HepG2 (cell line): ENCODE results near the gene SMPX. TPM values are rescaled to one million over a fixed set of nuclear protein-coding genes. Genes with fewer than 3 reads are reported as not detected.

ENCODE experiments used
- EEA1 ChIP-seq: sonication (generic); formaldehyde crosslinking; IDR thresholded peaks from 2 replicates; pipeline ENCODE4 v1.5.1; 2020; ENCODE audit warnings: mild to moderate bottlenecking, missing genetic modification reagents, borderline replicate concordance
- ERF ChIP-seq: IDR thresholded peaks from 2 replicates; pipeline ENCODE4 v1.6.1; 2018; ENCODE audit warnings: missing biosample characterization, missing genetic modification reagents
- ETV6 ChIP-seq: sonication (generic); formaldehyde crosslinking; conservative IDR thresholded peaks from 2 replicates; pipeline ENCODE4 v1.4.0; 2020; ENCODE audit warnings: missing genetic modification reagents
- EZH2 ChIP-seq: conservative IDR thresholded peaks from 2 replicates; pipeline ENCODE4 v1.6.1; 2012; ENCODE audit warnings: mild to moderate bottlenecking, low read depth, low read length, moderate library complexity
- KDM6A ChIP-seq: IDR thresholded peaks from 2 replicates; pipeline ENCODE4 v1.6.1; 2016; ENCODE audit warnings: low read depth
- MTF1 ChIP-seq: sonication (generic); formaldehyde crosslinking; IDR thresholded peaks from 2 replicates; pipeline ENCODE4 v1.5.0; 2020; ENCODE audit warnings: missing genetic modification reagents
- PAXIP1 ChIP-seq: sonication (generic); formaldehyde crosslinking; conservative IDR thresholded peaks from 2 replicates; pipeline ENCODE4 v1.4.0; 2020; ENCODE audit warnings: mild to moderate bottlenecking, missing genetic modification reagents, moderate library complexity
- REPIN1 ChIP-seq: sonication (generic); formaldehyde crosslinking; IDR thresholded peaks from 2 replicates; pipeline ENCODE4 v1.8.0; 2022; ENCODE audit warnings: missing genetic modification reagents, low read depth, mild to moderate bottlenecking, borderline replicate concordance
- SP140L ChIP-seq: sonication (generic); formaldehyde crosslinking; IDR thresholded peaks from 2 replicates; pipeline ENCODE4 v1.4.0; 2020; ENCODE audit warnings: missing genetic modification reagents, borderline replicate concordance
- SYNCRIP ChIP-seq: fragments of 200-400 bp; formaldehyde crosslinking; IDR thresholded peaks from 2 replicates; pipeline ENCODE4 v1.6.1; 2018; ENCODE audit warnings: mild to moderate bottlenecking, low read depth, low read length; ENCODE audit not compliant: insufficient read depth
- TBP ChIP-seq: sonication (generic); formaldehyde crosslinking; IDR thresholded peaks from 2 replicates; pipeline ENCODE4 v1.5.0; 2020; ENCODE audit warnings: missing genetic modification reagents
- TFAP4 ChIP-seq: sonication (generic); IDR thresholded peaks from 2 replicates; pipeline ENCODE4 v1.6.1; 2016; ENCODE audit warnings: low read depth, borderline replicate concordance
- ZNF225 ChIP-seq: sonication (generic); formaldehyde crosslinking; IDR thresholded peaks from 2 replicates; pipeline ENCODE4 v1.4.0; 2020; ENCODE audit warnings: mild to moderate bottlenecking, missing genetic modification reagents
- ZNF296 ChIP-seq: sonication (generic); formaldehyde crosslinking; conservative IDR thresholded peaks from 2 replicates; pipeline ENCODE4 v1.5.0; 2020; ENCODE audit warnings: mild to moderate bottlenecking, missing genetic modification reagents
- ZNF432 ChIP-seq: sonication (generic); formaldehyde crosslinking; IDR thresholded peaks from 2 replicates; pipeline ENCODE4 v1.5.0; 2020; ENCODE audit warnings: missing genetic modification reagents, mild to moderate bottlenecking, borderline replicate concordance
- ZNF660 ChIP-seq: sonication (generic); formaldehyde crosslinking; IDR thresholded peaks from 2 replicates; pipeline ENCODE4 v1.5.1; 2020; ENCODE audit warnings: mild to moderate bottlenecking, low read depth, missing genetic modification reagents, borderline replicate concordance
- ZNF670 ChIP-seq: sonication (generic); formaldehyde crosslinking; IDR thresholded peaks from 2 replicates; pipeline ENCODE4 v1.8.0; 2022; ENCODE audit warnings: mild to moderate bottlenecking, missing genetic modification reagents, borderline replicate concordance
- ZNF678 ChIP-seq: sonication (generic); formaldehyde crosslinking; IDR thresholded peaks from 2 replicates; pipeline ENCODE4 v1.4.0; 2020; ENCODE audit warnings: mild to moderate bottlenecking, missing genetic modification reagents
- ZNF761 ChIP-seq: sonication (generic); formaldehyde crosslinking; conservative IDR thresholded peaks from 2 replicates; pipeline ENCODE4 v1.4.0; 2020; ENCODE audit warnings: mild to moderate bottlenecking, missing genetic modification reagents
- polyA plus RNA-seq, 8 experiments: library from polyadenylated mRNA; depleted of rRNA in 3 of 8; stranded (reverse) in 7 of 8; unstranded in 1 of 8; fragments of >200 nt; fragmentation: Illumina TruSeq in 4 of 8; extraction: Trizol in 4 of 8; gene quantifications; 2 replicates each; pipeline versions ENCODE4 v1.2.1 to v1.2.3, GENCODE V29; 2011 to 2016; ENCODE audit warnings: low read depth in 4 of 8, missing spikeins in 1 of 8, mixed read lengths in 1 of 8; ENCODE audit not compliant: insufficient read depth in 1 of 8
- total RNA-seq, 5 experiments: library from RNA; depleted of rRNA; stranded (reverse); fragments of >200 nt; fragmentation: Illumina TruSeq; extraction: Trizol; gene quantifications; 2 replicates each; pipeline ENCODE4 v1.2.3, GENCODE V29; 2016; ENCODE audit warnings: low read depth in 1 of 5
- TF ChIP-seq, protein P1 (sequence below): sonication (generic); formaldehyde crosslinking; IDR thresholded peaks from 2 replicates; pipeline ENCODE4 v1.4.0; 2020; ENCODE audit warnings: mild to moderate bottlenecking, missing genetic modification reagents

SMPX gene
- total and polyA plus RNA-seq, 2 of the 13 experiments (the other 11 are each of a cell fraction or from before 2014, with no cell fraction given) = 0.95 to 1.8 TPM

- TF ChIP-seq ETV6 (CRISPR knock-in tag) (no peak), ZNF660 (CRISPR knock-in tag) (no peak), ZNF761 (CRISPR knock-in tag) (no peak), SYNCRIP (no peak), EEA1 (CRISPR knock-in tag) (no peak), KDM6A (CRISPR knock-in tag) (no peak), EZH2 (no peak), TBP (CRISPR knock-in tag) (no peak), REPIN1 (CRISPR knock-in tag) (peak; percentile 28; the same call in 1 of the 2 replicates), SP140L (CRISPR knock-in tag) (no peak), ZNF296 (no peak), PAXIP1 (CRISPR knock-in tag) (0 out of 2 replicates have a peak, but pooled peaks have one; percentile 19), ZNF678 (no peak), ZNF670 (CRISPR knock-in tag) (no peak), MTF1 (CRISPR knock-in tag) (no peak), ZNF432 (no peak), ZNF225 (CRISPR knock-in tag) (no peak), TFAP4 (peak; percentile 89), ERF (CRISPR knock-in tag) (0 out of 2 replicates have a peak, but pooled peaks have one; percentile 51)
- TF ChIP-seq, protein P1, sequence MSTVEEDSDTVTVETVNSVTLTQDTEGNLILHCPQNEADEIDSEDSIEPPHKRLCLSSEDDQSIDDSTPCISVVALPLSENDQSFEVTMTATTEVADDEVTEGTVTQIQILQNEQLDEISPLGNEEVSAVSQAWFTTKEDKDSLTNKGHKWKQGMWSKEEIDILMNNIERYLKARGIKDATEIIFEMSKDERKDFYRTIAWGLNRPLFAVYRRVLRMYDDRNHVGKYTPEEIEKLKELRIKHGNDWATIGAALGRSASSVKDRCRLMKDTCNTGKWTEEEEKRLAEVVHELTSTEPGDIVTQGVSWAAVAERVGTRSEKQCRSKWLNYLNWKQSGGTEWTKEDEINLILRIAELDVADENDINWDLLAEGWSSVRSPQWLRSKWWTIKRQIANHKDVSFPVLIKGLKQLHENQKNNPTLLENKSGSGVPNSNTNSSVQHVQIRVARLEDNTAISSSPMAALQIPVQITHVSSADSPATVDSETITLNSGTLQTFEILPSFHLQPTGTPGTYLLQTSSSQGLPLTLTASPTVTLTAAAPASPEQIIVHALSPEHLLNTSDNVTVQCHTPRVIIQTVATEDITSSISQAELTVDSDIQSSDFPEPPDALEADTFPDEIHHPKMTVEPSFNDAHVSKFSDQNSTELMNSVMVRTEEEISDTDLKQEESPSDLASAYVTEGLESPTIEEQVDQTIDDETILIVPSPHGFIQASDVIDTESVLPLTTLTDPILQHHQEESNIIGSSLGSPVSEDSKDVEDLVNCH (CRISPR knock-in tag) = no peak
Measured at GRCh38 chrX:21770631-21771321, 12.9 kb upstream of the SMPX start (continued).
